GM18511 (cell line): Measurements from ENCODE around the gene GOLGA6L9.
"Not testable (repeated sequence)": the region's sequence is repeated elsewhere in the genome, so short reads cannot be mapped to it uniquely, and the experiment has no call there.

Source experiments
- ATAC-seq: cut with Tn5 transposase; IDR thresholded peaks from one replicate; pipeline ENCODE4 v1.9.1; 2021; ENCODE audit warnings: mild to moderate bottlenecking, moderate library complexity; ENCODE audit not compliant: unreplicated experiment

Gene GOLGA6L9

GRCh38 chr15:82465629-82466028 is 36.0 kb downstream of the GOLGA6L9 start:
- ATAC-seq = not testable (repeated sequence)

DNA sequence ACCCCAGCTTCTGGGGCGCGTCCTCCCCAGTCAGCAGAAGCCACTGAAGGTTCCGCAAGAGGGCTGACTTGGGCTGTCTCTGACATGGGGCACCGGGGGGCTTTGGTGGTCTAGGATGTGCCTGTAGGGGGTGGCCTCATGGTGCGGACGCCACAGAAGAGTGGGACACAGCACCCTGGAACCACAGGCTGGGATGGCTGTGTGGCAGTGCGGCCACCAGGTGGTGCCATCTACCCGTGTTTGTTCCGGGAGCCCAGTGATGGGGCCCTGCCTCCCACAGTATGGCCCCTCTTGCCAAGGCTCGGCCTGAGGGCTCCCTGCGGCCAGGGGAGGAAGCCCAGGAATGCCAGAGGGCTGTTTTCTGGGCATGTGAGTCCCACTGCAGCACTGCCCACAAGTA is 38.6 kb downstream of the GOLGA6L9 start:
- peak; percentile 97 for ATAC-seq

- ATAC-seq = not testable (repeated sequence)
Measured at GRCh38 chr15:82469381-82469780, 39.8 kb downstream of the GOLGA6L9 start.

- ATAC-seq = not testable (repeated sequence)
Measured at GRCh38 chr15:82472269-82472982, 42.8 kb downstream of the GOLGA6L9 start.

DNA sequence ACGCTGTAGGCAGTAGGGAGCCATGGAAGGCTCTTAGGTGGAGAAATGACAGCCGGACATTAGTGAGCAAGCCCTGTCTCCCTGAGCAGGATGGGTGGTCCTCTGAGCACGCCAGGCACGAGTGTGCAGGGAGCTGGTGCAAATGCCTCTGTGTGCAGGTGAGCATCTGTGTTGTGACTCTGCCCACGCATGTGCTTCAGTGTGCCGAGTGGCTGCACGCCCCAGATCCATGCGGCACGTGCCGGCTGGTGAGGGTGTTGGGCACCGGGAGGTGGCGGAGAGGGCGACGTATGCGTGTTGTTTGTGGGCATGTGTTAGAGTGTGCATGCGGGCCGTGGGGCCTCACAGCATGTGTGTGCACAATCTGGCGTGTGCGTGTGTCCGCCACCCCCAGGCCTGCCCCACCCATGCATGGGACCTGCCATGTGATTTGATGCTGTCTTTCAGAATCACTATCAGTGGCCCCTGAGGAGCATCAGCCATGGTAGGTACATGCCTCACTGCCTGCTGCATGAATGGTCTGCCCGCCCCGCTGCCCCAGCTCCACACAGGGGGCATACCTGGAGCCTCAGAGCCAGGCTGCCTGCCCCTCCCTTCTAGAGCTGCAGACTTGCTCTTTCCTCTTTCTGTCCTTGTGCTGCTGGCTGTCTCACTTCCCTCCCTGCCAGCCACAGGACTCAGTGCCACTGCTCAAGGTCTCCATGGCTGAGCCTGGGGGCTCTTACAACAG is 45.1 kb downstream of the GOLGA6L9 start:
- ATAC-seq = not testable (repeated sequence)

GRCh38 chr15:82475345-82475967 is 45.8 kb downstream of the GOLGA6L9 start:
- ATAC-seq = not testable (repeated sequence)

GRCh38 chr15:82476697-82477342 is 47.2 kb downstream of the GOLGA6L9 start:
- not testable (repeated sequence) for ATAC-seq

GRCh38 chr15:82477343-82478057 is 47.9 kb downstream of the GOLGA6L9 start:
- not testable (repeated sequence) for ATAC-seq
